ENCODE results near the gene MEIOSIN. TPM values are rescaled to one million over a fixed set of nuclear protein-coding genes. Genes with fewer than 3 reads are reported as not detected.

The MEIOSIN gene
- total and polyA plus RNA-seq, 11 donors: not detected

DNA sequence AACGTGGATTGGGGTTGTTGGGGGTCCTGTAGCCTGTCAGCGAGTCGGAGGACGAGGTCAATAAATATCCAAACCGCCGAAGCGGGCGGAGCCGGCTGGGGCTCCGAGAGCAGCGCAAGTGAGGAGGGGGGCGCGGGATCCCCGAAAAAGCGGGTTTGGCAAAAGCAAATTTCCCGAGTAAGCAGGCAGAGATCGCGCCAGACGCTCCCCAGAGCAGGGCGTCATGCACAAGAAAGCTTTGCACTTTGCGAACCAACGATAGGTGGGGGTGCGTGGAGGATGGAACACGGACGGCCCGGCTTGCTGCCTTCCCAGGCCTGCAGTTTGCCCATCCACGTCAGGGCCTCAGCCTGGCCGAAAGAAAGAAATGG is 36.6 kb downstream of the MEIOSIN start:
- Histone ChIP-seq H3K27me3 (peaks cover 0 to 57% (median 0%) of the 10 kb centered on the region in 9 donors), H3K4me1 (peaks cover 5 to 58% (median 32%) of the 10 kb centered on the region in 12 donors), H3K36me3 (peaks cover 0 to 38% (median 18%) of the 10 kb centered on the region in 9 donors), H3K4me3 (peak overlapping the region; percentile 28 to 93 (median 79)), H3K27ac (peak overlapping the region; percentile 86 to 99 (median 97)), H3K9me3 (no peaks in the 10 kb centered on the region)
- 0 to 1% (median 0%) methylated on average over 18 to 28 of the region's 28 CpGs for WGBS, 4 donors
- intact Hi-C loops (cut with DNase I): loop anchor here in 9 of 10 donors (1.0 to 10.0 kb wide), 17 partner anchors 23 to 365 kb away; partner anchors contain the start of genes FBXO46 (in 7 of the 9), MEIOSIN (in 6 of the 9), QPCTL (in 3 of the 9) and DMWD (in 2 of the 9)
- DNase-seq: peak in 4 of 5 donors; percentile 51 to 72 (median 62)
- ATAC-seq: no peak
- TF ChIP-seq, protein P1, sequence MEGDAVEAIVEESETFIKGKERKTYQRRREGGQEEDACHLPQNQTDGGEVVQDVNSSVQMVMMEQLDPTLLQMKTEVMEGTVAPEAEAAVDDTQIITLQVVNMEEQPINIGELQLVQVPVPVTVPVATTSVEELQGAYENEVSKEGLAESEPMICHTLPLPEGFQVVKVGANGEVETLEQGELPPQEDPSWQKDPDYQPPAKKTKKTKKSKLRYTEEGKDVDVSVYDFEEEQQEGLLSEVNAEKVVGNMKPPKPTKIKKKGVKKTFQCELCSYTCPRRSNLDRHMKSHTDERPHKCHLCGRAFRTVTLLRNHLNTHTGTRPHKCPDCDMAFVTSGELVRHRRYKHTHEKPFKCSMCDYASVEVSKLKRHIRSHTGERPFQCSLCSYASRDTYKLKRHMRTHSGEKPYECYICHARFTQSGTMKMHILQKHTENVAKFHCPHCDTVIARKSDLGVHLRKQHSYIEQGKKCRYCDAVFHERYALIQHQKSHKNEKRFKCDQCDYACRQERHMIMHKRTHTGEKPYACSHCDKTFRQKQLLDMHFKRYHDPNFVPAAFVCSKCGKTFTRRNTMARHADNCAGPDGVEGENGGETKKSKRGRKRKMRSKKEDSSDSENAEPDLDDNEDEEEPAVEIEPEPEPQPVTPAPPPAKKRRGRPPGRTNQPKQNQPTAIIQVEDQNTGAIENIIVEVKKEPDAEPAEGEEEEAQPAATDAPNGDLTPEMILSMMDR (IDR thresholded peaks at IDR 0.05): no peak
- TF ChIP-seq POLR2A (IDR thresholded peaks at IDR 0.05): no peak

DNA sequence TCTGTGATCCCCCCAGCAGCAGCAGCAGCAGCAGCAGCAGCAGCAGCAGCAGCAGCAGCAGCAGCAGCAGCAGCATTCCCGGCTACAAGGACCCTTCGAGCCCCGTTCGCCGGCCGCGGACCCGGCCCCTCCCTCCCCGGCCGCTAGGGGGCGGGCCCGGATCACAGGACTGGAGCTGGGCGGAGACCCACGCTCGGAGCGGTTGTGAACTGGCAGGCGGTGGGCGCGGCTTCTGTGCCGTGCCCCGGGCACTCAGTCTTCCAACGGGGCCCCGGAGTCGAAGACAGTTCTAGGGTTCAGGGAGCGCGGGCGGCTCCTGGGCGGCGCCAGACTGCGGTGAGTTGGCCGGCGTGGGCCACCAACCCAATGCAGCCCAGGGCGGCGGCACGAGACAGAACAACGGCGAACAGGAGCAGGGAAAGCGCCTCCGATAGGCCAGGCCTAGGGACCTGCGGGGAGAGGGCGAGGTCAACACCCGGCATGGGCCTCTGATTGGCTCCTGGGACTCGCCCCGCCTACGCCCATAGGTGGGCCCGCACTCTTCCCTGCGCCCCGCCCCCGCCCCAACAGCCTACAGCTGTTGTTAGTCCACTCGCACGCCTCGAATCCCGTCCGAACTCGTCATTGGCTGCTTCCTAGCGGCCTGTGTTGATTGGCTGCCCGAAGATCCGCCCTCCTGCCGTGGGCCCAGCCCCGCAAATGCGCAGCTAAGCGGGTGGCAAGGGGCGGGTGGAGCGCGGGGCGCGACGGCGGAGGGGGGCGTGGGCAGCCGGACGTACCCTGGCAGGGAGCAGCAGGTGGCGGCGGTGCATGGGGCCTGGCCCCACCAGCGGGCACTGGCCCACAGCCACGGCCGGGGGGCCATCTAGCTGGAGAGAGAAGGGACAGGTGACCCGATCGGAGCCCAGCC is 37.2 kb downstream of the MEIOSIN start:
- intact Hi-C loops (cut with DNase I): loop anchor here in 7 of 10 donors (1.0 to 2.0 kb wide), 6 partner anchors 22 to 30 kb away; partner anchors contain the start of gene DMWD (in 2 of the 7)
- DNase-seq: peak; percentile 96 to 99 (median 97)
- peaks cover 3 to 52% (median 26%) of the 10 kb centered on the region in 12 donors for H3K4me1 ChIP-seq

DNA sequence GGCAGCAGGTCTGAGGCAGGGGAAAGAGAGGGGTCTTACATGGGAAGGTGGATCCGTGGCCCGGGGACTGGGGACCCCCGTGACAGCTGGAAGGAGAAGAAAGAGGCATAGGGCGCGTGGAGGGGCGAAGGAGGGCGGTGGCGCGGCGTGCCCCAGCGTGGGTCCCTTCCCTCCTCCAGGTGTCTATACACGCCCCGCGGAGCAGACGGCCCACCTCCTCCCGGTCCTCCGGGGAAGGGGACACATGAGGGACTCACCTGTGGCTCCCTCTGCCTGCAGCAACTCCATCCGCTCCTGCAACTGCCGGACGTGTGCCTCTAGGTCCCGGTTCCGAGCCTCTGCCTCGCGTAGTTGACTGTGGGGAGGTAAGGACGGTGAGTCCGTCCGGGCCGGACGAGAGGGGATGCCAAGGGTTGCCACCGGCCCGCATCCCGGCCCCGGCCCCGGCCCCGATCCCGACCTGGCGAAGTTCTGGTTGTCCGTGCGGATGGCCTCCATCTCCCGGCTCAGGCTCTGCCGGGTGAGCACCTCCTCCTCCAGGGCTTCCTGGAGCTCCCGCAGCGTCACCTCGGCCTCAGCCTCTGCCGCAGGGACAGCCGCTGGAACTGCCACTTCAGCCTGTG is 38.2 kb downstream of the MEIOSIN start:
- Histone ChIP-seq H3K4me3 (peak overlapping the region in 5 of 12 donors; percentile 77 to 93 (median 80)), H3K4me1 (peaks cover 0 to 42% (median 16%) of the 10 kb centered on the region in 12 donors), H3K27ac (peak overlapping the region in 11 of 12 donors; percentile 29 to 99 (median 97)), H3K27me3 (peaks cover 0 to 51% (median 0%) of the 10 kb centered on the region in 9 donors), H3K9me3 (no peaks in the 10 kb centered on the region), H3K36me3 (peaks cover 0 to 43% (median 27%) of the 10 kb centered on the region in 9 donors)
- 79 to 88% (median 83%) methylated on average over 46 of the region's 46 CpGs for WGBS, 4 donors
- DNase-seq: peak in 2 of 5 donors; percentile 39 to 73
- intact Hi-C loops (cut with DNase I): loop anchor here in 5 of 10 donors (2.0 kb wide), 4 partner anchors 21 to 29 kb away; partner anchors contain the start of gene DMWD (in 2 of the 5)
- ATAC-seq: no peak
- TF ChIP-seq, protein P1 (IDR thresholded peaks at IDR 0.05): no peak
- TF ChIP-seq POLR2A (IDR thresholded peaks at IDR 0.05): no peak

More for the DNA sequence above, 37.2 kb downstream of the MEIOSIN start:
- H3K27ac ChIP-seq: peak overlapping the region; percentile 86 to 99 (median 97)
- peak overlapping the region; percentile 28 to 93 (median 79) for H3K4me3 ChIP-seq
- H3K27me3 ChIP-seq: peaks cover 0 to 55% (median 0%) of the 10 kb centered on the region in 9 donors
- peak; percentile 76 to 81 (median 78) for ATAC-seq
- H3K36me3 ChIP-seq: peaks cover 0 to 43% (median 24%) of the 10 kb centered on the region in 9 donors
- no peaks in the 10 kb centered on the region for H3K9me3 ChIP-seq
- 1 to 5% (median 3%) methylated on average over 23 to 79 of the region's 79 CpGs for WGBS, 4 donors
- peak in 1 of 2 donors; percentile 61 for TF ChIP-seq POLR2A (IDR thresholded peaks at IDR 0.05)
- TF ChIP-seq, protein P1 (IDR thresholded peaks at IDR 0.05): peak; percentile 94 to 99 (median 96)

All from heart left ventricle (tissue), 16 donors.